ENCODE data around the gene HMGCS1. TPM values are rescaled to one million over a fixed set of nuclear protein-coding genes. Genes with fewer than 3 reads are reported as not detected.

The HMGCS1 gene
- total and polyA plus RNA-seq, 3 donors from 2014 or later, result 27.2 to 47.5 (median 42.9) TPM

GRCh38 chr5:43303242-43303641, 10.0 kb downstream of the HMGCS1 start:
- H3K4me1 ChIP-seq, result no peaks in the 10 kb centered on the region
- H3K9me3 ChIP-seq, result no peaks in the 10 kb centered on the region
- no peaks in the 10 kb centered on the region for H3K27me3 ChIP-seq
- no peak overlapping the region for H3K27ac ChIP-seq
- DNase-seq, result no peak
- TF ChIP-seq POLR2A (IDR thresholded peaks at IDR 0.05) (no peak), CTCF (IDR thresholded peaks at IDR 0.05) (no peak)
- intact Hi-C loops (cut with DNase I; ENCODE audit: low total_unique reads), result no loop called here
- WGBS, 2 donors, result 88 to 90% methylated on average over 4 of the region's 4 CpGs
- H3K36me3 ChIP-seq (ENCODE audit: low read depth, missing control alignments), result no peaks in the 10 kb centered on the region
- H3K4me3 ChIP-seq, result no peak overlapping the region

- intact Hi-C loops (cut with DNase I; ENCODE audit: low total_unique reads), result no loop called here
- WGBS, 2 donors, result 92 to 98% methylated on average over 3 of the region's 3 CpGs
- Histone ChIP-seq H3K36me3 (ENCODE audit: low read depth, missing control alignments) (no peaks in the 10 kb centered on the region), H3K9me3 (no peaks in the 10 kb centered on the region), H3K27me3 (no peaks in the 10 kb centered on the region), H3K4me1 (no peaks in the 10 kb centered on the region), H3K27ac (no peak overlapping the region), H3K4me3 (no peak overlapping the region)
- no peak for DNase-seq
- no peak for TF ChIP-seq POLR2A (IDR thresholded peaks at IDR 0.05)
- no peak for TF ChIP-seq CTCF (IDR thresholded peaks at IDR 0.05)
Observed at GRCh38 chr5:43302481-43302880, 10.7 kb downstream of the HMGCS1 start.

- DNase-seq, result no peak
- intact Hi-C loops (cut with DNase I; ENCODE audit: low total_unique reads), result no loop called here
- no peaks in the 10 kb centered on the region for H3K36me3 ChIP-seq (ENCODE audit: low read depth, missing control alignments)
- H3K27ac ChIP-seq, result no peak overlapping the region
- TF ChIP-seq POLR2A (IDR thresholded peaks at IDR 0.05) (no peak), CTCF (IDR thresholded peaks at IDR 0.05) (no peak)
- no peaks in the 10 kb centered on the region for H3K9me3 ChIP-seq
- 77 to 80% methylated on average over 3 of the region's 3 CpGs for WGBS, 2 donors
- H3K4me3 ChIP-seq, result no peak overlapping the region
- H3K4me1 ChIP-seq, result no peaks in the 10 kb centered on the region
- no peaks in the 10 kb centered on the region for H3K27me3 ChIP-seq
Observed at GRCh38 chr5:43301653-43302091, 11.5 kb downstream of the HMGCS1 start.

GRCh38 chr5:43300112-43300511, 13.1 kb downstream of the HMGCS1 start:
- 79 to 88% methylated on average over 1 of the region's 1 CpG for WGBS, 2 donors
- Histone ChIP-seq H3K4me1 (no peaks in the 10 kb centered on the region), H3K36me3 (ENCODE audit: low read depth, missing control alignments) (no peaks in the 10 kb centered on the region), H3K9me3 (no peaks in the 10 kb centered on the region), H3K27me3 (no peaks in the 10 kb centered on the region), H3K4me3 (no peak overlapping the region), H3K27ac (no peak overlapping the region)
- no peak for DNase-seq
- no peak for TF ChIP-seq POLR2A (IDR thresholded peaks at IDR 0.05)
- TF ChIP-seq CTCF (IDR thresholded peaks at IDR 0.05), result no peak
- intact Hi-C loops (cut with DNase I; ENCODE audit: low total_unique reads), result no loop called here

- H3K4me3 ChIP-seq, result no peak overlapping the region
- intact Hi-C loops (cut with DNase I; ENCODE audit: low total_unique reads), result no loop called here
- H3K9me3 ChIP-seq, result no peaks in the 10 kb centered on the region
- DNase-seq, result no peak
- H3K4me1 ChIP-seq, result no peaks in the 10 kb centered on the region
- H3K36me3 ChIP-seq (ENCODE audit: low read depth, missing control alignments), result no peaks in the 10 kb centered on the region
- no peaks in the 10 kb centered on the region for H3K27me3 ChIP-seq
- TF ChIP-seq POLR2A (IDR thresholded peaks at IDR 0.05) (no peak), CTCF (IDR thresholded peaks at IDR 0.05) (no peak)
- 82 to 84% methylated on average over 5 of the region's 5 CpGs for WGBS, 2 donors
- H3K27ac ChIP-seq, result no peak overlapping the region
Observed at GRCh38 chr5:43298443-43298842, 14.8 kb downstream of the HMGCS1 start.
